Measurements from ENCODE around the gene OGFOD1. TPM values are rescaled to one million over a fixed set of nuclear protein-coding genes. Genes with fewer than 3 reads are reported as not detected.

The OGFOD1 gene
- 37.7 TPM for polyA plus RNA-seq (2012; ENCODE audit: insufficient read length, low read depth)

- TF ChIP-seq POLR2AphosphoS5 (IDR thresholded peaks at IDR 0.05; ENCODE audit: low read depth, low read length) (peak; percentile 76), FOXP2 (optimal IDR thresholded peaks at IDR 0.05; ENCODE audit: borderline replicate concordance, extremely low read depth, extremely low read length, insufficient read depth) (no peak), TAF1 (IDR thresholded peaks at IDR 0.05; ENCODE audit: borderline replicate concordance, insufficient read depth, low read length) (peak; percentile 77)
These were observed at the start of gene OGFOD1, which contains the start of gene NUDT21 for GRCh38 chr16:56450986-56451752. Gene OGFOD1, plus strand, starts transcription at chr16:56451554. Its CDS starts 59 bp downstream, at chr16:56451613. Gene NUDT21, minus strand, starts transcription at chr16:56451332. Its CDS starts 130 bp downstream, at chr16:56451202.

- TF ChIP-seq POLR2AphosphoS5 (IDR thresholded peaks at IDR 0.05; ENCODE audit: low read depth, low read length) (no peak), FOXP2 (optimal IDR thresholded peaks at IDR 0.05; ENCODE audit: borderline replicate concordance, extremely low read depth, extremely low read length, insufficient read depth) (no peak), SIN3A (IDR thresholded peaks at IDR 0.05; ENCODE audit: borderline replicate concordance, insufficient read depth, low read length) (no peak), REST (IDR thresholded peaks at IDR 0.05; ENCODE audit: insufficient read depth in 1 of 2, low read depth in 2 of 2, low read length in 2 of 2) (no peak), TAF1 (IDR thresholded peaks at IDR 0.05; ENCODE audit: borderline replicate concordance, insufficient read depth, low read length) (no peak)
These were observed 45.2 kb upstream of the OGFOD1 start for GRCh38 chr16:56405977-56406672.

- TF ChIP-seq SIN3A (IDR thresholded peaks at IDR 0.05; ENCODE audit: borderline replicate concordance, insufficient read depth, low read length) (no peak), REST (IDR thresholded peaks at IDR 0.05; ENCODE audit: insufficient read depth in 1 of 2, low read depth in 2 of 2, low read length in 2 of 2) (no peak), FOXP2 (optimal IDR thresholded peaks at IDR 0.05; ENCODE audit: borderline replicate concordance, extremely low read depth, extremely low read length, insufficient read depth) (no peak), TAF1 (IDR thresholded peaks at IDR 0.05; ENCODE audit: borderline replicate concordance, insufficient read depth, low read length) (no peak), POLR2AphosphoS5 (IDR thresholded peaks at IDR 0.05; ENCODE audit: low read depth, low read length) (no peak)
These were observed 42.8 kb upstream of the OGFOD1 start for GRCh38 chr16:56408379-56409098.

- TF ChIP-seq REST (IDR thresholded peaks at IDR 0.05; ENCODE audit: insufficient read depth in 1 of 2, low read depth in 2 of 2, low read length in 2 of 2) (no peak), FOXP2 (optimal IDR thresholded peaks at IDR 0.05; ENCODE audit: borderline replicate concordance, extremely low read depth, extremely low read length, insufficient read depth) (no peak), TAF1 (IDR thresholded peaks at IDR 0.05; ENCODE audit: borderline replicate concordance, insufficient read depth, low read length) (no peak), POLR2AphosphoS5 (IDR thresholded peaks at IDR 0.05; ENCODE audit: low read depth, low read length) (no peak), SIN3A (IDR thresholded peaks at IDR 0.05; ENCODE audit: borderline replicate concordance, insufficient read depth, low read length) (no peak)
These were observed 42.2 kb upstream of the OGFOD1 start for GRCh38 chr16:56409195-56409594.

GRCh38 chr16:56411123-56411522 lies 40.2 kb upstream of the OGFOD1 start:
- TF ChIP-seq REST (IDR thresholded peaks at IDR 0.05; ENCODE audit: insufficient read depth in 1 of 2, low read depth in 2 of 2, low read length in 2 of 2) (no peak), TAF1 (IDR thresholded peaks at IDR 0.05; ENCODE audit: borderline replicate concordance, insufficient read depth, low read length) (no peak), FOXP2 (optimal IDR thresholded peaks at IDR 0.05; ENCODE audit: borderline replicate concordance, extremely low read depth, extremely low read length, insufficient read depth) (no peak), POLR2AphosphoS5 (IDR thresholded peaks at IDR 0.05; ENCODE audit: low read depth, low read length) (no peak), SIN3A (IDR thresholded peaks at IDR 0.05; ENCODE audit: borderline replicate concordance, insufficient read depth, low read length) (no peak)

Measured in PFSK-1 (cell line).